Neural progenitor cell (in vitro differentiated cells): ENCODE results near the gene CLTCL1.

Source experiments
- CTCF ChIP-seq: fragments of 200-600 bp; sonication (generic); IDR thresholded peaks from 2 replicates; pipeline ENCODE4 v1.5.1; 2017; ENCODE audit warnings: antibody characterized with exemption, mild to moderate bottlenecking
- EZH2phosphoT487 ChIP-seq: fragments of 200-600 bp; sonication (generic); IDR thresholded peaks from 2 replicates; pipeline ENCODE4 v1.6.1; 2017; ENCODE audit warnings: antibody characterized with exemption

- TF ChIP-seq CTCF = no peak
- no peak for TF ChIP-seq EZH2phosphoT487
These were observed 89.4 kb downstream of the CLTCL1 start for GRCh38 chr22:19201869-19202798.
